GM12878 (cell line): ENCODE results near the gene SLC45A1. TPM values are rescaled to one million over a fixed set of nuclear protein-coding genes. Genes with fewer than 3 reads are reported as not detected.

Experiments used
- ATAC-seq: fragments of 200-7000 bp; cut with Tn5 transposase; 3 replicates; pipeline ENCODE4 v1.9.1; 2020; ENCODE audit warnings: mild to moderate bottlenecking, moderate library complexity
- BruUV-seq: library from RNA; stranded (reverse); fragments of 400-500 nt; replicated peaks from 2 replicates; lab custom pipeline; 2021; lab: Mats Ljungman, UMichigan
- CTCF ChIA-PET: fragments of 300-600 bp; sonication (Branson Sonifier 250); formaldehyde crosslinking; extraction: SDS; loops from one replicate; lab custom pipeline; 2021; ENCODE audit warnings: inconsistent platforms; lab: Yijun Ruan, JAX
- POLR2A ChIA-PET: fragments of 350-600 bp; formaldehyde crosslinking; extraction: SDS; loops from one replicate; lab custom pipeline; 2021; ENCODE audit warnings: inconsistent platforms; lab: Charles Lee
- RAD21 ChIA-PET: fragments of 300-600 bp; sonication (Branson Sonifier 250); formaldehyde crosslinking; loops from one replicate; lab custom pipeline; 2023; ENCODE audit warnings: antibody characterized with exemption; ENCODE audit not compliant: unreplicated experiment; lab: Charles Lee
- SMC1A ChIA-PET: fragments of 300-600 bp; sonication (Branson Sonifier 250); formaldehyde crosslinking; loops from one replicate; lab custom pipeline; 2023; ENCODE audit not compliant: unreplicated experiment, uncharacterized antibody; lab: Charles Lee
- DNase-seq: peaks from one replicate; pipeline ENCODE4 v3.0.0-alpha.2; 2011; ENCODE audit warnings: low read depth, low spot score
- FAIRE-seq: peaks from 3 replicates; lab custom pipeline; 2011; peaks lifted over from hg19 to GRCh38; lab: Jason Lieb, UNC
- H2AFZ ChIP-seq: 2 replicates; pipeline ENCODE4 v1.6.0; 2011; ENCODE audit warnings: low read depth, low read length, control low read depth; ENCODE audit not compliant: control insufficient read depth
- H3K27ac ChIP-seq: 2 replicates; pipeline ENCODE4 v1.5.1; 2011; ENCODE audit warnings: control low read depth; ENCODE audit not compliant: control insufficient read depth, insufficient read depth
- H3K27me3 ChIP-seq, 2 experiments: replicated peaks in 1 of 2; 2 replicates each; pipeline versions ENCODE4 v1.6.0 to v1.6.1; 2011; ENCODE audit warnings: low read length in 1 of 2; ENCODE audit not compliant: control insufficient read depth in 2 of 2, insufficient read depth in 2 of 2
- H3K36me3 ChIP-seq, 2 experiments: 2 replicates each; pipeline ENCODE4 v1.5.1; 2011; ENCODE audit warnings: low read length in 1 of 2; ENCODE audit not compliant: control insufficient read depth in 2 of 2, insufficient read depth in 2 of 2
- H3K4me1 ChIP-seq: 2 replicates; pipeline ENCODE4 v1.6.1; 2011; ENCODE audit warnings: mild to moderate bottlenecking, low read length, moderate library complexity, mixed read lengths; ENCODE audit not compliant: control insufficient read depth, insufficient read depth
- H3K4me2 ChIP-seq: 2 replicates; pipeline ENCODE4 v1.6.0; 2011; ENCODE audit warnings: control low read depth; ENCODE audit not compliant: control insufficient read depth, insufficient read depth
- H3K4me3 ChIP-seq: fragments of 200-600 bp; sonication (generic); 2 replicates; pipeline ENCODE4 v1.5.1; 2016
- H3K79me2 ChIP-seq: 2 replicates; pipeline ENCODE4 v1.6.0; 2011; ENCODE audit warnings: low read length; ENCODE audit not compliant: control insufficient read depth, insufficient read depth
- H3K9ac ChIP-seq: 2 replicates; pipeline ENCODE4 v1.8.0; 2011; ENCODE audit warnings: low read length, control low read depth, mixed read lengths; ENCODE audit not compliant: control insufficient read depth, insufficient read depth
- H3K9me3 ChIP-seq: replicated peaks from 3 replicates; pipeline ENCODE4 v1.5.1; 2011; ENCODE audit warnings: mild to moderate bottlenecking, low read length; ENCODE audit not compliant: control insufficient read depth, insufficient read depth
- H4K20me1 ChIP-seq: 2 replicates; pipeline ENCODE4 v1.6.0; 2011; ENCODE audit not compliant: control insufficient read depth, insufficient read depth
- BCLAF1 ChIP-seq: fragments of 450-650 bp; IDR thresholded peaks from 2 replicates; pipeline ENCODE4 v1.6.1; 2017; ENCODE audit warnings: antibody characterized with exemption, mild to moderate bottlenecking, moderate library complexity
- CBX5 ChIP-seq: sonication (generic); IDR thresholded peaks from 2 replicates; pipeline ENCODE4 v1.6.1; 2016; ENCODE audit warnings: low read depth, moderate library complexity, mild to moderate bottlenecking, inconsistent platforms
- CEBPB ChIP-seq, 2 experiments: fragments of 150-350 bp in 1 of 2; IDR thresholded peaks; 2 replicates each; pipeline ENCODE4 v1.6.1; 2012 to 2014; ENCODE audit warnings: low read depth in 2 of 2, low read length in 2 of 2, borderline replicate concordance in 1 of 2, inconsistent platforms in 1 of 2
- CHD2 ChIP-seq: IDR thresholded peaks from 2 replicates; pipeline ENCODE4 v1.6.1; 2011; ENCODE audit warnings: low read depth, low read length, improper control_type of control experiment, borderline replicate concordance
- EP300 ChIP-seq, 2 experiments: fragments of 150-350 bp in 1 of 2; IDR thresholded peaks; 2 replicates each; pipeline ENCODE4 v1.6.1; 2011 to 2012; ENCODE audit warnings: low read depth in 2 of 2, low read length in 2 of 2, borderline replicate concordance in 1 of 2, improper control_type of control experiment in 1 of 2, inconsistent platforms in 1 of 2; ENCODE audit not compliant: control insufficient read depth in 1 of 2
- GATAD2B ChIP-seq: fragments of 450-650 bp; conservative IDR thresholded peaks from 2 replicates; pipeline ENCODE4 v1.6.1; 2017; ENCODE audit warnings: low read depth, mild to moderate bottlenecking, moderate library complexity
- HDAC6 ChIP-seq: fragments of 200-600 bp; sonication (generic); IDR thresholded peaks from one replicate; pipeline ENCODE4 v1.8.0; 2017; ENCODE audit warnings: antibody characterized with exemption; ENCODE audit not compliant: unreplicated experiment
- MTA3 ChIP-seq: IDR thresholded peaks from 2 replicates; pipeline ENCODE4 v1.6.1; 2012; ENCODE audit warnings: low read length, inconsistent platforms, borderline replicate concordance
- MXI1 ChIP-seq: fragments of 150-350 bp; IDR thresholded peaks from 2 replicates; pipeline ENCODE4 v1.6.1; 2011; ENCODE audit warnings: low read depth, mild to moderate bottlenecking, inconsistent platforms, low read length, improper control_type of control experiment
- POLR2AphosphoS5 ChIP-seq: IDR thresholded peaks from 2 replicates; pipeline ENCODE4 v1.6.1; 2011; ENCODE audit warnings: mild to moderate bottlenecking, low read length, inconsistent platforms
- SP1 ChIP-seq: IDR thresholded peaks from one replicate; pipeline ENCODE4 v1.6.1; 2011; ENCODE audit warnings: low read depth, low read length
- TBL1XR1 ChIP-seq: IDR thresholded peaks from 2 replicates; pipeline ENCODE4 v1.6.1; 2012; ENCODE audit warnings: low read depth, low read length, improper control_type of control experiment
- WGBS: methylation state at CpG from one replicate; pipeline ENCODE4 v1.1.6; 2016; ENCODE audit warnings: low lambda C conversion rate; ENCODE audit not compliant: insufficient replicate concordance, insufficient coverage; ENCODE audit errors: missing lambda C conversion rate; 5-methylcytosine and 5-hydroxymethylcytosine counted together
- in situ Hi-C: fragments of 300-500 bp; cut with MboI; formaldehyde crosslinking; loops from 9 replicates; pipeline ENCODE4 v1.14.3; 2018; ENCODE audit warnings: mixed read lengths
- intact Hi-C: fragments of 100-400 bp; cut with micrococcal nuclease; formaldehyde crosslinking; loops from one replicate; pipeline ENCODE4 v1.14.2; 2022; ENCODE audit not compliant: unreplicated experiment
- polyA plus RNA-seq, 11 experiments: library from polyadenylated mRNA; depleted of rRNA in 4 of 11; unstranded in 6 of 11; stranded (reverse) in 5 of 11; fragments of >200 nt; fragmentation: Nextera tagmentation in 4 of 11; fragmentation: Illumina TruSeq in 1 of 11; extraction: Ambion mirVana in 4 of 11; extraction: Trizol in 1 of 11; gene quantifications; 1 replicate in 1 of 11; 2 replicates in 10 of 11; pipeline versions ENCODE4 v1.2.1 to v1.2.3, GENCODE V29; 2011 to 2016; ENCODE audit warnings: inconsistent platforms in 2 of 11, missing spikeins in 2 of 11, low read depth in 1 of 11
- total RNA-seq, 4 experiments: library from RNA; depleted of rRNA in 3 of 4; stranded (reverse); fragments of >200 nt in 3 of 4; fragmentation: Illumina TruSeq in 1 of 4; extraction: Trizol in 1 of 4; gene quantifications; 2 replicates each; pipeline versions ENCODE4 v1.2.1 to v1.2.3, GENCODE V29; 2013 to 2021
- TF ChIP-seq, protein P1 (sequence below): fragments of 450-650 bp; IDR thresholded peaks from 2 replicates; pipeline ENCODE4 v1.6.1; 2016; ENCODE audit warnings: mild to moderate bottlenecking

SLC45A1 gene
- total and polyA plus RNA-seq, 10 of the 15 experiments (the other 5 are each of a cell fraction or from before 2014, with no cell fraction given) = 0.07 to 0.23 (median 0.13) TPM; not detected in 6

- TF ChIP-seq MTA3 (no peak), GATAD2B (no peak), CEBPB (IDR thresholded peaks at IDR 0.05; ENCODE audit: borderline replicate concordance in 1 of 2, low read depth in 2 of 2, low read length in 2 of 2) (no peak), TBL1XR1 (no peak), EP300 (IDR thresholded peaks at IDR 0.05; ENCODE audit: borderline replicate concordance in 1 of 2, control insufficient read depth in 1 of 2, low read depth in 2 of 2, low read length in 2 of 2) (no peak), CBX5 (no peak), POLR2AphosphoS5 (no peak), HDAC6 (no peak), MXI1 (no peak), BCLAF1 (no peak), CHD2 (no peak), SP1 (no peak)
- TF ChIP-seq, protein P1, sequence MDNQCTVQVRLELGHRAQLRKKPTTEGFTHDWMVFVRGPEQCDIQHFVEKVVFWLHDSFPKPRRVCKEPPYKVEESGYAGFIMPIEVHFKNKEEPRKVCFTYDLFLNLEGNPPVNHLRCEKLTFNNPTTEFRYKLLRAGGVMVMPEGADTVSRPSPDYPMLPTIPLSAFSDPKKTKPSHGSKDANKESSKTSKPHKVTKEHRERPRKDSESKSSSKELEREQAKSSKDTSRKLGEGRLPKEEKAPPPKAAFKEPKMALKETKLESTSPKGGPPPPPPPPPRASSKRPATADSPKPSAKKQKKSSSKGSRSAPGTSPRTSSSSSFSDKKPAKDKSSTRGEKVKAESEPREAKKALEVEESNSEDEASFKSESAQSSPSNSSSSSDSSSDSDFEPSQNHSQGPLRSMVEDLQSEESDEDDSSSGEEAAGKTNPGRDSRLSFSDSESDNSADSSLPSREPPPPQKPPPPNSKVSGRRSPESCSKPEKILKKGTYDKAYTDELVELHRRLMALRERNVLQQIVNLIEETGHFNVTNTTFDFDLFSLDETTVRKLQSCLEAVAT = no peak
- H3K79me2 ChIP-seq = no peaks in the 10 kb centered on the region
- ChIA-PET POLR2A (no interaction called here), SMC1A (interaction anchor here (1.6 kb wide), 1 partner anchor 8 kb away, joined by 4 read pairs; no protein-coding TSS in a partner anchor), RAD21 (interaction anchor here (0.8 kb wide), 1 partner anchor 28 kb away, joined by 3 read pairs; no protein-coding TSS in a partner anchor), CTCF (interaction anchor here (0.6 to 1.6 kb wide), 3 partner anchors 9 to 1596 kb away, joined by 4 read pairs; no protein-coding TSS in a partner anchor)
- ATAC-seq = no peak
- intact Hi-C loops = no loop called here
- 78% methylated on average over 19 of the region's 19 CpGs for WGBS
- no peak for DNase-seq
- no peak for FAIRE-seq
- H3K9ac ChIP-seq = no peak overlapping the region
- H3K27ac ChIP-seq = no peak overlapping the region
- H3K4me1 ChIP-seq = no peaks in the 10 kb centered on the region
- no TSS peak for BruUV-seq
- H3K4me2 ChIP-seq = no peak overlapping the region
- in situ Hi-C loops = no loop called here
- no peaks in the 10 kb centered on the region for H4K20me1 ChIP-seq
- H3K36me3 ChIP-seq = no peaks in the 10 kb centered on the region
- no peak overlapping the region for H3K4me3 ChIP-seq
- no peaks in the 10 kb centered on the region for H3K9me3 ChIP-seq
- no peaks in the 10 kb centered on the region for H3K27me3 ChIP-seq
- no peak overlapping the region for H2AFZ ChIP-seq
Measured at GRCh38 chr1:8294170-8294697, 23.7 kb upstream of the SLC45A1 start.
